AG08395 (cell line): ENCODE measurements around the gene HTT.
"Not testable (repeated sequence)": the region's sequence is repeated elsewhere in the genome, so short reads cannot be mapped to it uniquely, and the experiment has no call there.

Source experiments
- DNase-seq: peaks from one replicate; pipeline ENCODE4 v3.0.0; 2012; ENCODE audit warnings: mixed read lengths, low spot score

HTT gene

DNA sequence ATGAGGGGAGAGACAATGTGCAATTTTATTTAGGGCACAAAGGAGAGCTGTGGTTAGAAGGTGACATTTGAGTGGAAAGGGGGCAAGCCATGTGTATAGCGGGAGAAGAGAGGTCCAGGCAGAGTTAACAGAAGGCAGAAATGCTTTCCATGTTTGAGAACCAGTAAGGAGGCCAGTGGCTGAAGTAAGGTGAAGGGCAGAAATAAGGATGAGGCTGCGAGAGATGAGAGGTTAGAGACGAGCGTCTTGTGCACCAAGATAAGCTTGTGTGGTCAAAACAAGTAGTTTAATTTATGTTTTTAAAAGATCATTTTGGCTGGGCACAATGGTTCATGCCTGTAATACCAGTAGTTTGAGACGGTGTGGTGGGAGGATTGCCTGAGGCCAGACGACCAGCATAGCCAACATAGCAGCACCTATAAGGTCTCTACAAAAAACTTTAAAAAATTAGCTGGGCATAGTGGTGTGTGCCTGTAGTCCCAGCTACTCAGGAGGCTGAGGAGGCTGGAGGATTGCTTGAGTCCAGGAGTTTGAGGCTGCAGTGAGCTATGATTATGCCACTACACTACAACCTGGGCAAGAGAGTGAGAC lies 8.5 kb downstream of the HTT start:
- no peak for DNase-seq

DNA sequence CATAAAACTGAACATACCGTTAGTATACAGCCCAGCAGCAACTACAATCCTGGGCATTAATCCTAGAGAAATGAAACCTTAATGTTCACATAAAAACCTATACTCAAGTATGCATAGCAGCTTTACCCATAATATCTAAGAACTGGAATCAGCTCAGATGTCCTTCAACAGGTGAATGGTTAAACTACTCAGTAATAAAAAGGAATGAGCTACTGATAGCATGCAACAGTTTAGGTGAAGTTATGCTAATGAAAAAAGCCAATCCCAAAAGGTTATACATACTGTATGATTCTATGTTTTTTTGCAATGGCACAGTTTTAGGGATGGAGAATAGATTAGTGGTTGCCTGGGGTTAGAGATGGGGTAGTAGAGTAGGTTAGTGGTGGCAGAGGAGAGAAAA lies 9.3 kb downstream of the HTT start:
- no peak for DNase-seq

DNA sequence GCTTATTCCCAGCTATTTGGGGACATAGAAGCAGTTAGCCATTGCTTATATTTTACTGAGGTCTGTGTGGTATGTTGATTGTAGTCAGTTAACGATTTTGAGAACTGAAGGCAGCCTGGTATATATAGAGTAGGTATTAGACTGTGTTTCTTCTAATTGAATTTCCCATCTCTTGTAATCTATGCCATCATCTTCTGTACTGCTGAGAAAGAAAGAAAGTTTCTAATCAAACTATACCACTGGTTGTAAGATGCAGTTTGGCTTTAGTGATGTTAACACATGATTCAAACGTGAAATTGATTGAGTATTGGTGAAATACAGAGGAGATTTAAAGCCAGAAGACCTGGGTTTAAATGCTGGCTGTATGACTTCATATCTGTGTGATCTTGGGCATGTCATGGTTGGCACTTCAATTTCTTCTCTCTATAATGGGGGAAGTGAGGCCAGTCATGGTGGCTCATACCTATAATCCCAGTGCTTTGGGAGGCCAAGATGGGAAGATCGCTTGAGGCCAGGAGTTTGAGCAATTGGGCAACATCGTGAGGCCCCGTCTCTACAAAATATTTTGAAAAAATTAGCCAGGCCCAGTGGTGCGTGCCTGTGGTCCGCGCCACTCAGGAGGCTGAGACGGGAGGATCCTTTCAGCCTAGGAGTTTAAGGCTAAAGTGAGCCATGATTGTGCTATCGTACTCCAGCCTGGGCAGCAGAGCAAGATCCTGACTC lies 11.6 kb downstream of the HTT start:
- DNase-seq = no peak

DNA sequence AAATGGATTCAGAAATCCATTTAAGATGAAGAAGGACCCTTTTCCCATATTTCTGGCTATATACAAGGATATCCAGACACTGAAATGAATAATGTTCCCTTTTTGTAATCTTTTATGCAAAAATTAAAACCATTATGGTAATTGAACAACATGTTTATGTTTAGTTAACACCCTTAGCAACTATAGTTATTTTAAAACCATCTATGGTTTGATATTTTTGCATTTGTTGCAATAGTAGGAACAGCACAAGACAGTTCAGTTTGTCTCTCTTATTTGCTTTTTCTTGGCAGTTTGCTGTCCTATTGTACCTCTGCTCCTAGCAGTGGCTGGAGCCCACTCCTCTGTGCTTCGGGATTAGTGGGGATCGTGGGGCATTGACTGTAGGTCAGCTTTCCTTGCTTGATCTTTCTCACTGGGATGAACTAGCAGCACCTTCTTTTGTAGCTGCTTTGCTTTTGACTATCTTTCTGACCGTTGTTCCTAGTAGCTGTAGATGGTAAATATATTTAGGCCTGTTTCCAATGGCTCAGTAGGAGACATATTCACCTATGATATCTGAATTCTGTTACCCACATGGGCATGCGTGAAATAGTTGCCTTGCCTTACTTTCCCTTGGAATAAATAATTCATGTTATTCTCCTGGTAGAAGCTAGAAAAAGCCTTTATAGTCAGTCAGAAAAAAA lies 12.8 kb downstream of the HTT start:
- no peak for DNase-seq

DNA sequence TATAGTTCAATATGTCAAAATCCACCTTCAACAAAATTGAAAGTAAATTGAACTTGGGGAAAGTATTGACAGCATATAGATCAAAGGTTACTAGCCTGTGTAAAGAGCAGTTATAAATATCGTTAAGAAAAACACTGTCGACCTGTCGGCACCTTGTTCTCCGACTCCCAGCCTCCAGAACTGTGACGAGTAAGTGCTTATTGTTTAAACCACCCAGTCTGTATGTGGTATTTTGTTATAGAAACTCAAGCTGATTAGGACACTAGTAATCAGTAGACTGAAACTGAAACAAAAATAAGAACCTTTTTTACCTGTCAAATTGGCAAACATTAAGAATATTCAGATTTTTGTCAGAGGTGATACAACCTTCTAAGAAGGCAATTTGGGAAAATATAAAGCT lies 17.0 kb downstream of the HTT start:
- no peak for DNase-seq

DNA sequence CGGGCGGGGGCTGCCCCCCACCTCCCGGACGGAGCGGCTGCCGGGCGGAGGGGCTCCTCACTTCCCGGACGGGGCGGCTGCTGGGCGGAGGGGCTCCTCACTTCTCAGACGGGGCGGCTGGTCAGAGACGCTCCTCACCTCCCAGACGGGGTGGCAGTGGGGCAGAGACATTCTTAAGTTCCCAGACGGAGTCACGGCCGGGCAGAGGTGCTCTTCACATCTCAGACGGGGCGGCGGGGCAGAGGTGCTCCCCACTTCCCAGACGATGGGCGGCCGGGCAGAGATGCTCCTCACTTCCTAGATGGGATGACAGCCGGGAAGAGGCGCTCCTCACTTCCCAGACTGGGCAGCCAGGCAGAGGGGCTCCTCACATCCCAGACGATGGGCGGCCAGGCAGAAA lies 20.2 kb downstream of the HTT start:
- not testable (repeated sequence) for DNase-seq

DNA sequence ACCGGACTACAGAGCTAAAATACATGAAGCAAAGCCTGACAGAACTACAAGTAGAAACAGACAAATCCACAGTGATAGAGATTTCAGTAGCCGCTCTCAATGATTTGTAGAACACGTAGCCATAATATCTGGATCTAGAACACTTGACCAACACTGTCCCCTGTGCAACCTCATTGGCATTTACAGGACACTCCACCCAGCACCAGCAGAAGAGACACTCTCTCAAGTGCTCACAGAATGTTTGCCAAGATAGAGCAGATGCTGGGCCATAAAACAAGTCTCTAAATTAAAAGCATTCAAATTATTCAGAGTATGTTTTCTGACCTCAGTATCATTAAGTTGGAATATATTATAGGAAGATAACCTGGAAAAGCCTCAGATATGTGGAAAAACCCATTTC lies 21.7 kb downstream of the HTT start:
- DNase-seq = no peak

DNA sequence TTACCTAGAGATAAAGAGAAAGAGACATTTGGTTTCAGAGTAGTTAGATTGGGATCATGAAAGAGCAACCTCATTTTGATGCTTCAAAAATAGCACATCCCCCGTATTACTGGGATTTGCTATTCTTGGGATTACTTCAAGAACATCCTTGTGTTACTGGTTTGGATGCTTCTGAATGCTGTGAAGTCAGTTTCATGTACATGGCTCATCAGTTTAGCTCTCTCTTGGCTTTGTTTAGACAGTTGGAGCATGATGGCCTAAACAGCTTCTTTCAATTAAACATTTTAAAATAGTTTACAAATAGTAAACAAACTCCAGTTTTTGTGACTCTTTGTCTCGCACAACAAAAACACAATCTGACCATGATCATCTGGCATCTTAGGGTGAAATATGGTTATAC lies 23.9 kb downstream of the HTT start:
- peak; percentile 48 for DNase-seq

DNA sequence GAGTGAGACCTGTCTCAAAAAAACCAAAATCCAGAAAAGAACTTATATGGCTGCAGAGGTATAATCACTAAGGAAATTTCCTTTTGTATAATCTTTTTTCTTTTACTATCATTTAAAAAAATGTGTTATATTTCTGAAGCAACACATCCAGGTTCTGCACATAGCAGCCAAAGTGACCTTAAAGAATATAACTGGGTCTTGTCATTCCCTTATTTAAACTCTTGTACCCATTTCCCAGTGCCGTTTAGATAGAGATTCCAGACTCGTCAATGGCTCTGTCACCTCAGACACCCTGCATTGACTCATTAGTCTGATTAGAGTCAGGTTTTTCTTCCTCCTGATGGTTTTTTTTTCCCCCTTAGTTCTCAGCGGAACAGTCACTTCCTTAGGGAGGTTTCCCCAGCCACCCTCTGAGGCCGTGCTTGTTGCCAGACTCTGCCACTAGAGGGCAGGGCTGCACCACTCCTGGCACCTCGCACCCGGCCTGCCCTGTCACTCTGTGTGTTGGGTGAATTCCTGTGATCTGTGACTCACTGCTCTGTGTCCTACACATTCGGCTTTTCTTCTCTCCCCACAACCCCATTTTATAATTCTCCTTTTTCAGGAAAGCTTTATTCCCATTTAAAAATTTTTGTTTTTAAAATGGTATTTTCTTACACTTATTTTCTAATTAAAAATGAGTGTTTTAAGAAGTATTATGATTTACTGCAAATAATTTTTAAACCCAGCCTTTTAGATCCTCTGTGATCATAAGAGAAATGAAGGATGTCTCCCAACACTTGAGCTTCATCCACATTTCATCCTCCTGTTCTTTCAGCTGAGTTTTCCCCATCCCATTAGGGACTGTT lies 32.1 kb downstream of the HTT start:
- peak; percentile 97 for DNase-seq

DNA sequence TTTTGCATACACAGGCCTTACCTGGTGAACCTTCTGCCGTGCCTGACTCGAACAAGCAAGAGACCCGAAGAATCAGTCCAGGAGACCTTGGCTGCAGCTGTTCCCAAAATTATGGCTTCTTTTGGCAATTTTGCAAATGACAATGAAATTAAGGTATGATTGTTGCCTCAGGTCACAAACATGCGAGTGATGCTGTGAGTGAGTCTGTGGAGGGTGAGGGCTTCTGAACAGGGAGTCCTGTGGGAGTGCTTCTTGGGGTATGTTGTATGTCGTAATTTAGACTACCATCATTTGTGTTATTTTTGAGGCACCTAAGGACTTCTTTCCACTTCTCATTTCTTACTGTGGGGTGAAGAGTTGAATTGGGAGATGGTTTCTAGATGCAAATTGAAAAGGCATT lies 32.8 kb downstream of the HTT start:
- no peak for DNase-seq

DNA sequence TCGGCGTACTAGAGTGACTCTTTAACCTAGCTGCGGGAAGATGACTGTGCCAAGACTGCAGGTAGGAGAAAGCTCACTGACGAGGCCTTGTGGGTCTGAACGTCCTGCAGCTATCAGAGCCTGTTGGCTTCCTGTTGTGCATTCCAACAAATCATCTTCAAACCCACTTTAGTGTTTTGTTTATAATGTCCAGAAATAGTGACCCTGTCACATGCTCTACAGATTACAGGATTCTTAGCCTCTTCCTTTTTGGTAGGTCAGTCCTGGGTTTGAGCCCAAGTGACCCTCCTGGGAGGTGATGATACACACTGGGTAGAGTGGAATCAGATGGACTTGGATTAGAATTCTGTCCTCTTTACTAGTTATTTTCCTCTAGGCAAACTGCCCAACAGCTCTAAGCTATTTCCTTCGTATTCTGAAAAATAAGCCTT lies 33.2 kb downstream of the HTT start:
- DNase-seq = peak; percentile 63

DNA sequence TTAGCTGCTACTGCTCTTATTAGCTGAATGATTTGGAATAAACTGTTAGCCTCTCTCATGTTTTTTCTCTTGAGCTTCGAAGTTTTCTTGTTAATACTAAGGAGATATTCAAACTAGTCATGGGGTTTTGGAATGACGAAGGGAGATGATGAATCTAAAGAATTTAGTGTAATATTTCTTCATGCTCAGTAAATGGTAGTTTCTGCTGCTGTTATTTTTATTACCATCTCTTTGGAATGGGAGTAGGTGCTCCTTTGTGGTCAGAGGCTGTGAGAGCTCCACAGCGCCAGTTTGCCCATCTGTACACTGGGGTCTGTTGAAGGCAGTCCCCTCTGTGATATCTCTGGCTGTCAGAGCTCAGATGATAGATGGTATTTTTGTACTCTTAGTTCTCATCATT lies 33.7 kb downstream of the HTT start:
- DNase-seq = no peak

DNA sequence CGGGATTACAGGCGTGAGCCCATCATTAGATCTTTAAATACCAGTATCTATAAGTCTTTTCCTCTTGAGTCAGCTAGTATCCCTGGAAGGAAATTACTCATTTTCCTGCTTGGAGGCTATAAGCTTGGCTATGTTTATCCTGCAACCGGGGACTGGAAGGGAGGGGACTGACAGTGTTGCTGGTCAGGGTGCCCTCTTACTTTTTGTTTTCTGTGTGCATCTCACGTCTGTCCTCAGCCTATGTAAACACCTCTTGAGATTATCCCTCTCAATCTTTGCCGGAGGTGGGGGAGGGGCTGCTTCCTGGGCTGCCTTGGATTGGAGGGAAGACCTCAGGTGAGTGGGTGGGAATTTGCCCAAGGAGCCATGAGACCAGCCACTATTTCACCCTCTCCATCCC lies 37.0 kb downstream of the HTT start:
- DNase-seq = no peak

DNA sequence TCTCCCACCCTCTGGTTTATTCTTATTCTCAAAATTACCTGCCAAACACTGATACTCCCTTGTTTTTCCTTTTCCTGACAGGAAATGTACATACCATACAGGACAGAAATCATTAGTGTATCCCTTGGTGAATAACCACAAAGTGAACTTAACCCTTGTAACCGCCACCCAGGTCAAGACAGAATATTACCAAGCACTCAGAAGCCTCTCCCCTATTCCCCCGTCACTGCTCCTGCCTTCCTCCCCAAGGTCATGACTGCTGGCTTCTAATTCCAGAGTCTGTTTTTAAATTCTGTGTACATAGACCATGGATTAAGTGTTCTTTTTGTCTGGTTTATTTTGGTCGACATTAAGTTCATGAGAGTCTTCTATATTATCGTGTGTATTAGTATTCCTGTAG lies 37.7 kb downstream of the HTT start:
- no peak for DNase-seq

DNA sequence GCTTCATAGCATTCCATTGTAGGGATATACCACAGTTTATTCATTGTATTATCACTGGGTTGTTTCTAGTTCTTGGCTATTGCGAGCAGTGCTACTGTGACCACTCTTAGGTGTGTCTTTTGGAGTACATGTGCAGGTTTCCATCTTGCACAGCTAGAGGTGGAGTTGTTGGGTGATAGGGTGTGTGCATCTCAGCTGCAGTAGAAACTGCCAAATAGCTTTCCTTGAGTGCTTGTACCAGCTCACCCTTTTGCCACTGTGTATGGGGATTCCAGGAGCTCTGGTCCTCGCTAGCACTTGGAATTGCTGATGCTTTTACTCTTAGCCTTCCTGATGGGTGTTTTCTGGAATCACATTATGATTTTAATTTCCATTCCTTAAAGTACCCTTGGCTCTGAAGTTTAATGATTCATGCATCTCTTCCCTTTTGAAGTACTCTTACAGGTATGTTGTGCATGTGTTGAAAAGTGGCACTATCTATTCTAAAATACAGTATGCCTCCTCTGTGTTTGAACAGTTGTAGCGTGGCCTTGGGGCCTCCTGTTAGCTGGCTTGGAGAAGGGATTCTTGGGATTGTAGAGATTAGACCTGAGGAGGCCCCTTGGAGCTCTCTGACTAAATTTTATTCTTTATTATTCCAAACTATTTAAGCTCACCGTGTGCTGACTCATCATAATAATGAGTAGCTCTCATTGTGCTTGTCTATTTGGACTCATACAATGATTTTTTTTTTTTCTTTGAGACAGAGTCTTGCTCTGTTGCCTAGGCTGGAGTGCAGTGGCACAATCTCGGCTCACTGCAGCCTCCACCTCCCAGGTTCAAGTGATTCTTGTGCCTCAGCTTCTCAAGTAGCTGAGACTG lies 38.4 kb downstream of the HTT start:
- no peak for DNase-seq

DNA sequence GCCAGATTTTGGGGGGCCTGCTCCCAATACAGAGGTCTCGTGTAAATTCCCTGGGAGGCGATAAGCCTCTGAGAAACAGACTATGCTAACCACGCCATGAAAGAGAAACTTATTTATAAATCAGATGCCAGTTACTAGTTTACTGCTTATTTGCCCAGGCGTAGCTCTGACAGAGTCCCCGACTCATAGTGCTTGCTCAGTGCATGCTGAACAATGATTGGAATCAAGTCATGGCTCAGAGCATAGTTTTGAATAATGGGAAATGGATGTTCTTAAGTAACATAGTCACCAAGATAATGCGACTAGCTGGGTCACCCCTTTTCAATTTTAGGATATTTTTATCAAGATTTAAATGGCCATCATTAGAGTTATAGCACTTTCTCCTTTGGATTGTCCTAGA lies 39.9 kb downstream of the HTT start:
- DNase-seq = no peak

DNA sequence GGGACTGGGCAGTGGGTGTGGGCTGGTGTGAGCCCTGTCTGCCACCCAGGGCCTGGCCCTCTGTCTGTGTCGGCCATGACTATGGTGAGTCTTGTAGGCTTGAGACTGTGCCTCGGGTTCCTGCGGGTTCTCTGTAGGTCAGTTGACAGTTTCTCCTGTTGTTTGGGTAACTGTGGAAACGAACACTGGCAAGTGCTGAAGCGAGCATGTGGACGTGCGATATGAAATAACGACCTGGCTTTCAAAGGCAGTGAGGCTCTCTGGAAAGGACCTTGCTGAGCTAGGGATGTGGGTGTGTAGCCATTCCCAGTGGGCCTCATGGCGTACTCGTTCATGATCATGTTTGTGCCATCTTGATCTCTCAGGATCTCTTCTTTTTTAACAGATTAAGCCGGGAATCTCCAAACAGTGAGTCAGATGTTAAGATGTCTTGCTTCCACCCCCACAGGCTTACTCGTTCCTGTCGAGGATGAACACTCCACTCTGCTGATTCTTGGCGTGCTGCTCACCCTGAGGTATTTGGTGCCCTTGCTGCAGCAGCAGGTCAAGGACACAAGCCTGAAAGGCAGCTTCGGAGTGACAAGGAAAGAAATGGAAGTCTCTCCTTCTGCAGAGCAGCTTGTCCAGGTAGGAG lies 41.3 kb downstream of the HTT start:
- peak; percentile 34 for DNase-seq

DNA sequence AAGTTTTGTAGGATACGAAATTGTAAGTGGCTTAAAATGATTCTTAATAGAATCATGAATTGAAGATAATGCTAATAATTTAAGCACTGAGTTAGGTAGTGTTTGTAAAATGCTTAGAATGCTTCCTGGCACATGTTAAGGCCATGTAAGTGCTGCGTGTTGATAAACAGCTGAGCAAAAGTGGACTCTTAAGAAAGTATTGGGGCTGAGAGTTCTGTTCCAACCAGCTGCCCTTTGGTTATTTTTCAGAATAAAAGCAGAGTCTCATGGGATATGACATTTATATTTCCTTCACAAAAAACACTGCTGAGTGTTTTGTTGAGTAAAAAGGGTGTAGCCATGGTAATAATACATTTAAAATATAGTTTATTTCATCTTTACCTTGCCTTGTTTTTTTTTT lies 42.5 kb downstream of the HTT start:
- no peak for DNase-seq

DNA sequence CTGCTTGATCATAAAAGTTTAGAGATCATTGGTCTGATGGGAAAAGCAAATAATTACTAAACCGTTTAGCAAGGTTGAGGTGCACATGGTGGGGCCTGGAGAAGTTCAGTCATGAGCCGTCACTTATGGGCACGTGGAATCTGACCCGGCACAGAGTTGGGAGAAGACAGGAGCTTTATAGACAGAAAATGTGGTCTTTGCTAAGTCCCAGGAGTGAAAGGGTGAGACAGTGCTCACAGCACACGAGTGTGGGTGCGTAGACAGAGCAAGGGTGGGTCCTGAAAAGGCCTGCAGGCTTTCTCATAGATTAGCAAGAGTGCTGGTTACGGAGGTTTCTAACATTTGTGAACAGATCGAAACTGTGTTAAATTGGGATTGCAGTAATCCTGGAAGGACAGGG lies 43.8 kb downstream of the HTT start:
- no peak for DNase-seq

DNA sequence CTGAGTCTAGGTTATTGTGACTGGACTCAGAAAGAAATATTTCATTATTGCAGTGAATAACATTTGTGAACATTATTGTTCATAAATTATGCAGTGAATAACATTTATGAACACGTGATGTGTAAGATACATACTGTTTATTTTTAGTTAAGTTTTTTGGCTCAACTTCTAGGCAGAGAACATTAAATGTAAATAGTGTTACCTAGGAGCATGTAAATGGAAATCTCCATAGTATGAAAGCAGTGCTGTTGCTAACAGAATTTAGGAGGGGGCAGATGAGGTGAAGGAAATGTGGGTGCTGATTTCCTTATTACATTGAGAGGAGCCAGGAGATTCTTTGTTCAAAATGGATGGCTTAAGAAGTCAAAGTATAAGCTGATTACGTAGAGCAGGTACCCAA lies 45.0 kb downstream of the HTT start:
- no peak for DNase-seq

DNA sequence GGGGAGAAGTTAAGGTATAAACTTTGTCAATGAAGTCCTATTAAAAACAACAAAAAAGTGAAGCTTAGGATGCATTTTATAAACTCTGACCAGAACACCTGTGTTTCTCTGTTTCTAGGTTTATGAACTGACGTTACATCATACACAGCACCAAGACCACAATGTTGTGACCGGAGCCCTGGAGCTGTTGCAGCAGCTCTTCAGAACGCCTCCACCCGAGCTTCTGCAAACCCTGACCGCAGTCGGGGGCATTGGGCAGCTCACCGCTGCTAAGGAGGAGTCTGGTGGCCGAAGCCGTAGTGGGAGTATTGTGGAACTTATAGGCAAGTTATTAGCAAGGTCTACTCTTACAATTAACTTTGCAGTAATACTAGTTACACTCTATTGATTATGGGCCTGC lies 46.6 kb downstream of the HTT start:
- no peak for DNase-seq
